Ishikawa (cell line): ENCODE results near the gene COL25A1.

Source experiments
- CEBPB ChIP-seq: IDR thresholded peaks from 2 replicates; pipeline ENCODE4 v1.6.1; 2012
- EP300 ChIP-seq: IDR thresholded peaks from 2 replicates; pipeline ENCODE4 v1.6.1; 2012; ENCODE audit warnings: borderline replicate concordance
- MAX ChIP-seq: IDR thresholded peaks from 2 replicates; pipeline ENCODE4 v1.6.1; 2012
- NFIC ChIP-seq: IDR thresholded peaks from 2 replicates; pipeline ENCODE4 v1.6.1; 2012
- RAD21 ChIP-seq: IDR thresholded peaks from 2 replicates; pipeline ENCODE4 v1.6.1; 2012; ENCODE audit warnings: low read depth
- REST ChIP-seq: IDR thresholded peaks from 2 replicates; pipeline ENCODE4 v1.6.1; 2012; ENCODE audit warnings: low read depth, mild to moderate bottlenecking
- TCF12 ChIP-seq: IDR thresholded peaks from 2 replicates; pipeline ENCODE4 v1.6.1; 2012; ENCODE audit warnings: low read depth
- YY1 ChIP-seq: IDR thresholded peaks from 2 replicates; pipeline ENCODE4 v1.6.1; 2012; ENCODE audit warnings: low read depth

- TF ChIP-seq MAX (no peak), TCF12 (no peak), RAD21 (no peak), YY1 (no peak), EP300 (no peak), REST (no peak), CEBPB (no peak), NFIC (no peak)
Observed at GRCh38 chr4:108831291-108831690, 471.2 kb downstream of the COL25A1 start.
